ENCODE data around the gene TRUB2. TPM values are rescaled to one million over a fixed set of nuclear protein-coding genes. Genes with fewer than 3 reads are reported as not detected.
"Not testable (repeated sequence)": the region's sequence is repeated elsewhere in the genome, so short reads cannot be mapped to it uniquely, and the experiment has no call there.

Gene TRUB2
- total RNA-seq, 1 experiment from 2014 or later: 14.4 TPM

- no peak for DNase-seq (ENCODE audit: low read depth)
Observed at GRCh38 chr9:128340691-128341434, 18.6 kb upstream of the TRUB2 start.

DNA sequence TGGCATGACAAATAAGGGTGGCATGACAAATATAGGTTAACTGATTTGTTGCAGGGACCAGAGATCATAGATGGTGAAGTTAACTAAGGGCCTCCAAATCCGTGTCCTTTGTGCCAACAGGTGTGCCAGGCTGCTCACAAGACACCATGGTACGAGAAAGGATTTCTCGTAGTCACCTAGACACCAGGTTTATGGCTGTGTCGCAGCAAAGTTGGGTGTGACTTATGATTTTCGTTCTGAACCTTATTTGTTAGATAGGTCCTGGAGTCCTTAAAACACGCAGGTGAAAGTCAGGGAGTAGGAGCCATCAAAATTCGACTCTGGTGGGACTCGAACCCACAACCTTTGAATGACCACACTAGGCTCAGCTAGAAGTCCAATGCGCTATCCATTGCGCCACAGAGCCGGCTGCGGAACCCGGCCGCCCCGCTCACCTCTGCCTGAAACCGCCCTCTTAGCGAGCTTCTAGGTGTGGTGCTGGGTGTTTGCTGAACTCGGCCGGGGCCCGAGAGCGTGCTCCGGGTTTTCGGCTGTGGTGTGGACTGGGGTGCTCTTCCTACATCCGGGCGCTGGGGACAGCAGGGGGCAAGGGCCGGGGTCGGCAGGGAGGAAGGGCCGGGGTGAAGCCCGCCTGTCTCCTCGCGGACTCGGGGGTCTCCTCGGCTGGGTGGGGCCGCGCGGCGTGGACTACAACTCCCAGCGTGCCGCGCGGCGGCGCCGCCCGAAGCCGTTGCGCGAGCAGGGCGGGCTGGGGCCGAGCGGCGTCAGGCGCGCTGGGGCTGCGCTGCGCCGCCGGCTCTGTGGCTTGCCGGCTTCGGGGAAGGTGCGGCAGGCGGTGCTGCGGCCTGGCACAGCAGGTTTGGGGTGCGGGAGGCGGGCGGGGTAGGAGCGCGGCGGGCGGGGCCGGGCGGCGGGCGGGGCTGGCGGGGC is 17.8 kb upstream of the TRUB2 start, which contains the start of gene SLC27A4:
Gene SLC27A4, plus strand, starts transcription at position 767 of the 930 bp plus-strand sequence. CDS start 2,606 bp downstream, outside the sequence.
- DNase-seq (ENCODE audit: low read depth): peak; percentile 77

GRCh38 chr9:128338852-128339614 is 16.8 kb upstream of the TRUB2 start:
- not testable (repeated sequence) for DNase-seq (ENCODE audit: low read depth)

DNA sequence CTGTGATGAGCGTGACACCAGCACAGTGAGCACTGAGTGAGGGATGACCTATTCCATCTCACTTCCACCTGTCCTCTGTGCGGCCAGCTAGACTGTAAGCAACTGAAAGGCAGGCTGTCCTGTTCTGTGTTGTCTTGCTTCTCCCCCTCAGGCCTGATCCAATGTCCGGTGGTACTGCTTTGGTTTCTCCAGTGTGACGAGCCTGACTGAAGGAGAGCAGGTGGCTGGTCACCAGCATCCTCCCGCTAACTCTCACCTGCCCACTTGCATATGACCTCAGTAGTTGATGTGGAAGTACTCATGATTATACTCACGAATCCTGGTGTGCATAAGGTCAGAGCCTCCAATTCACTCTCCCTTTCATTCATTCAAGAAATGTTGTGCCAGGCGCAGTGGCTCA is 15.7 kb upstream of the TRUB2 start:
- no peak for DNase-seq (ENCODE audit: low read depth)

GRCh38 chr9:128335914-128336313 is 13.7 kb upstream of the TRUB2 start:
- DNase-seq (ENCODE audit: low read depth): no peak

- DNase-seq (ENCODE audit: low read depth): no peak
Observed at GRCh38 chr9:128335161-128335560, 12.9 kb upstream of the TRUB2 start.

DNA sequence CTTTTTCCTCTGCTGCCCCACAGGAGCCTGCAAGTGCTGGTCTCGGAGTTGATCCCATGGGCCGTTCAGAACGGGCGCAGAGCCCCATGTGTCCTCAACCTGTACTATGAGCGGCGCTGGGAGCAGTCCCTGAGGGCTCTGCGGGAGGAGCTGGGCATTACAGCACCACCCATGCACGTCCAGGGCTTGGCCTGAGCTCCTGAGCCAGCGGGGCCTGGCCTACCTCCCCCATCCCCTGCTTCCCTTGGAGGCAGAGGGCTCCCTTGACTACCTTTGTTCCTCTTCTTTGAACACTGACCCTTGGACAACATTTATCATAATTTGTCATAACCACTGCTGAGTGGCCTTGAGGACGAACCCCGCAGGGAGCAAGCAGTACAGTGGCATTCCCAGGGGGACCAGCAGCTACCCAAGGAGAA is 11.2 kb upstream of the TRUB2 start:
- DNase-seq (ENCODE audit: low read depth): no peak

DNA sequence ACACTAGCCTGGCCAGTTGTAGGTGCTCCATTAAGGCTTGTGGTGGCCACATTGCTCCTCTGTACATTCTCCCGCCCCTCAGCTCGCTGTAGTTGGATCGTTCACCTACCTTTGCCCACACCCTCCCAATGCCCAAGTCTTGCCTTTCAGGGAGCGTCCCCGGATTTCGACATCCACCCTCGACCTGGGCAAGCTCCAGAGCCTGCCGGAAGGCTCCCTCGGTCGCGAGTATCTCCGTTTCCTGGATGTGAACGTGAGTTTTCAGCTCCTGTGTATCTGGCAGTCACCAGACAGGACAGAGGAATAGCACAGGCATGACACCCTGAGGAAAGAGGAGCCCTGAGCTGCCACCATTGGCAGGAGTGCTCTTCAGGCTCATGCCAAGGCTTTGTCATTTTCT is 3.4 kb upstream of the TRUB2 start:
- DNase-seq (ENCODE audit: low read depth): no peak

DNA sequence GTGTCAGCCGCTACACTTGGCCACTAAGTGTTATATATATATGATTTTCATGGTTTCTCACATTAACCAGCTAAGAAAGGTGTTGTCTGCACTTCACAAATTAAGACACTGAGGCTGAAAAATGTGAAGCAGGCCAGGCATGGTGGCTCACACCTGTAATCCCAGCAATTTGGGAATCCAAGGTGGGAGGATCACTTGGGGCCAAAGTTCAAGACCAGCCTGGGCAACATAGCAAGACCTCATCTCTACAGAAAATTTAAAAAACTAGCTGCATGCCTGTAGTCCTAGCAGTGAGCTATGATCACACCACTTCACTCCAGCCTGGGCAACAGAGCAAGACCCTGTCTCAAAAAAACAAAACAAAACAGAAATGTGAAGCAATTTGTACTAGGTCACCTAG is 2.2 kb upstream of the TRUB2 start:
- no peak for DNase-seq (ENCODE audit: low read depth)

DNA sequence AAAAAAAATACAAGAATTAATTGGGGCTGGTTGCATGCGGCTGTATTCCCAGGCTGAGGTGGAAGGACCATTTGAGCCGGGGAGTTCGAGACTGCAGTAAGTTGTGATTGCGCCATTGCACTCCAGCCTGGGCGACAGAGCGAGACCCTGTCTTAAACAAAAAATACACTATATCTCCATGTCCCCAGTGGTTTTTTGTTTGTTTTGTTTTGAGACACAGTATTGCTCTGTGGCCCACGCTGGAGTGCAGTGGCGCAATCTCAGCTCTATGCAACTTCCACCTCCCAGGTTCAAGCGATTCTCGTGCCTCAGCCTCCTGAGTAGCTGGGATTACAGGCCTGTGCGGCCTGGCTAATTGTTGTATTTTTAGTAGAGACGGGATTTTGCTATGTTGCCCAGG is 1.5 kb upstream of the TRUB2 start:
- DNase-seq (ENCODE audit: low read depth): no peak

DNA sequence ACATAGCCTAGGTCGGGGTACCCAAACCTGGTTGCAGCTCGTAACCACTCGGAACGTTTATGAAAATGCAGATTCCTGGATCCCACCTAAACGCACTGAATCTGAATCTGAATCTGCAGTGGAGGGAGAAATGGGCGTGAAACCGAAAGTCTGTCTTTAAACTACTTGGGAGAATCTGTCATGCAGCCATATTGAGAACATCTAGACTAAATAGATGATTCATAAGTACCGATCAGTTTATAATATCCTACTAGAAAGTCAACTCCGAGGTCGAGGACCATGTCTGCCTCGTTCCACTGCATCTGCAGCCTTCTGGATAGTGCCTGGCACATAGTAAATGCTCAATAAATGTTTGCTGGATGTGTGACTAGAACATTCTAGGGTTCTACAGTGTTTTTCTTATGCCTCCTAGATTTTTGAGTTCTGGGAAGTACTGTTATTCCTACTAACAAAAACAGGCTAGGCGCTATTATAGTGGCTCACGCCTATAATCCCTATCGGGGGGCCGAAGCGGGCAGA is 1.0 kb upstream of the TRUB2 start:
- DNase-seq (ENCODE audit: low read depth): no peak

DNA sequence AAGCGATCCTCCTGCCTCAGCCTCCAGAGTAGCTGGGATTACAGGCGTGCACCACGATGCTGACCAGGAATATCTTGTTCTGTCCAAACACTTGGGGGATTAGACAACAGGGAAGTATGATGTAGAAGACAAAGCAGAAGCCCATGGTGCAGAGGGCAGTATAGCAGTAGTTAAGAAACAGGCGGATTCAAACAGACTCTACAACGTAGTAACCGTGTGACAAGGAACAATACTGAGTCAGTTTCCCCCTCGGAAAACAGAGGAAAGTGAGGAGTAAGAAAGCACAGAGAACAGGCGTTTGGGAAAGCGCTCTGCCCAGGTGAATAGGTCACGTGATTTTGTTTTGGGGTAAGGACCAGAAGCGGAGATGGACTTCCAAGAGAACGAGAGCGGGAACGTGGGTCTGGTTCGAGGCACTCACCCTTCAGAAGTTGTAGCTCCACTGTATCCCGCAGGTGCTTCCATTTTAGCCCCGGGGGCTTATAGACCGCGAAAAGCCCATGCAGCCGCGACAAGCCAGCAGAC is 306 bp downstream of the TRUB2 start:
- DNase-seq (ENCODE audit: low read depth): peak; percentile 24

DNA sequence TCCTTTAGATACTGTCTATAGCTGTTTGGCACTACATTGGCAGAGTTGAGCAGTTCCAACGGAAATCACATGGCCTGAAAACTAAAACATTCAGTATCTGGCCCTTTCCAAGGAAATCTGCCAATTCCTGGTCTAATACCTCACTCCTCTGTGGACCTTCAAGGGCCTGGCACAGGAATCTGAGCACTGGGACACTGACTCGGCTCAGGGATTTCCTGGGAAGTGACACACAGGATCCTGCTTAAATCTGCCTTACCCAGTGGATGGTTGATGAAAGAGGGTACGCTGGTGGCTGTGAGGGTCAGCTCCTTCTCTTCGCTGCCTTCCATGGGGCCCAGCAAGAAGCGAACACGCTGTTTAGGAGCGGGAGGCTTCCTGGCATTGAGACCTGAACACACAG is 904 bp downstream of the TRUB2 start:
- no peak for DNase-seq (ENCODE audit: low read depth)

- DNase-seq (ENCODE audit: low read depth): no peak
Observed at GRCh38 chr9:128317629-128318028, 4.6 kb downstream of the TRUB2 start.

GRCh38 chr9:128316421-128316820 is 5.8 kb downstream of the TRUB2 start:
- DNase-seq (ENCODE audit: low read depth): no peak

DNA sequence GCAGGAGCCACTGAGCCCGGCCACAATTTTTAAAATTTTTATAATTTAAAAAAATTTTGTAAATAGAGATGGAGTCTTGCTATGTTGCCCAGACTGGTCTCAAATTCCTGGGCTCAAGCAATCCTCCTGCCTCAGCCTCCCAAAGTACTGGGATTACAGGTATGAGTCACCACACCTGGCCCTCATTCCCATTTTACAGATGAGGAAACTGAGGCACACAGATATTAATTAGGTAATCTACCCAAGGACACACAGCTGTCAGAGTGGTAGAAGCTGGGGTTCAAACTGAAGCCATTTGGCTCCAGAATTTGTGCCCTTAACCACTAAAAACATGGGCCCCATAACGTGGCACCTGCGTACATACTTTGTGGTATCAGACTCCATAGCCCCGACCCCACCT is 7.5 kb downstream of the TRUB2 start:
- no peak for DNase-seq (ENCODE audit: low read depth)

- DNase-seq (ENCODE audit: low read depth): no peak
Observed at GRCh38 chr9:128310461-128310860, 11.8 kb downstream of the TRUB2 start.

- no peak for DNase-seq (ENCODE audit: low read depth)
Observed at GRCh38 chr9:128309551-128309950, 12.7 kb downstream of the TRUB2 start.

- no peak for DNase-seq (ENCODE audit: low read depth)
Observed at GRCh38 chr9:128304971-128305288, 17.3 kb downstream of the TRUB2 start.

DNA sequence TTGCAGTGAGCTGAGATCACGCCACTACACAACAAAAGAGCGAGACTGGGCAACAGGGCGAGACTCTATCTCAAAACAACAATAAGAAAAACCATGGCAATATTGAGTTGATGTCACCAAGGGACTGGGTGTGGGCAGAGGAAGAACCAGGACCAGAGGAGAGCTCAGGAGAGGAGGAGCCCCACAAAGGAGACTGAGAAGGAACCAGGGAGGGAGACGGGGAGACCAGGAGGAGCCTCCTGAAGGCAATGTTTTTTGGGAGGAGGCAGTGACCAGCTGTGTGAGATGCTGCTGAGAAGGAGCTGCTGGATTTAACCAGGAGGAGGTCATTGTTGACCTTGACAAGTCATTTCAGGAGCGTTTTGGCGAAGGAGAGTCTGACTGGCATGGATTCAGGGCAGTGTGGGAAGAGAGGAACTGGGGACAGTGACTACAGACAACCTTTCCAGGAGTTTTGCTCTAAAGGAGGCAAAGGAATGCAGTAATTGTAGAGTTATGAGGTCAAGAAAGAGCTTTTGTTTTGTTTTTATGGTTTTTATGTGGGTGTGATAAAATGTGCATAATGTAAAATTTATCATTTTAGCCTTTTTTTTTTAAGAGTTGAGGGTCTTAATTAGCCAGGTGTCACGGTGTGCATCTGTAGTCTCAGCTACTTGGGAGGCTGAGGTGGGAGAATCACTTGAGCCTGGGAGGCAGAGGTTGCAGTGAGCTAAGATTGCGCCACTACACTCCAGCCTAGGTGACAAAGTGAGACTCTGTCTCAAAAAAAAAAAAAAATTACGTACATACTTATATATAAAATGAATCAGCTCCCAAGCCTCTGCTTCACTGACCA is 17.9 kb downstream of the TRUB2 start:
- no peak for DNase-seq (ENCODE audit: low read depth)

Measured in RPMI7951 (cell line).